HG03575 (cell line): ENCODE measurements around the gene PALD1.

Source experiments
- ATAC-seq: cut with Tn5 transposase; IDR thresholded peaks from one replicate; pipeline ENCODE4 v1.9.1; 2021; ENCODE audit not compliant: unreplicated experiment, insufficient number of reproducible peaks, low FRiP score; ENCODE audit errors: extremely low read depth

Gene PALD1

DNA sequence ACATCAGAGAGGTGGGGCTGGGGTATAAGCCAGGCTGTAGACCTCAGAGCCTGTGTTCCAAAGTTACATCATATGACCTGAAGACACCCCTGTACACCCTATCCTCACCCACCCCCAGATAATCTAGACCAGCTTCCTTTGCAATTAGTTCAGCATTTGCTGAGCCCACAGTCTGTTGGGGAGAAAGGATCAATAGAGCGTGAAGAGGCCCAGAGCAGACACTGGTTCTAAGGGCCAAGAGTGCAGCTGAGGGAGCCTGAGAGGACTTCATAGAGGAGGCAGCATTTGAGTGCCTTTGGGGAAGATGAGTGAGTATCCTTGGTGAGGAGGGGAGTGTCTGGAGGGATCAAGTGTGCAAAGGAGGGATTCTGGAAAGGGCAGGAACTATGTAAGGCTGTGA, 65.3 kb downstream of the PALD1 start:
- ATAC-seq, result no peak

DNA sequence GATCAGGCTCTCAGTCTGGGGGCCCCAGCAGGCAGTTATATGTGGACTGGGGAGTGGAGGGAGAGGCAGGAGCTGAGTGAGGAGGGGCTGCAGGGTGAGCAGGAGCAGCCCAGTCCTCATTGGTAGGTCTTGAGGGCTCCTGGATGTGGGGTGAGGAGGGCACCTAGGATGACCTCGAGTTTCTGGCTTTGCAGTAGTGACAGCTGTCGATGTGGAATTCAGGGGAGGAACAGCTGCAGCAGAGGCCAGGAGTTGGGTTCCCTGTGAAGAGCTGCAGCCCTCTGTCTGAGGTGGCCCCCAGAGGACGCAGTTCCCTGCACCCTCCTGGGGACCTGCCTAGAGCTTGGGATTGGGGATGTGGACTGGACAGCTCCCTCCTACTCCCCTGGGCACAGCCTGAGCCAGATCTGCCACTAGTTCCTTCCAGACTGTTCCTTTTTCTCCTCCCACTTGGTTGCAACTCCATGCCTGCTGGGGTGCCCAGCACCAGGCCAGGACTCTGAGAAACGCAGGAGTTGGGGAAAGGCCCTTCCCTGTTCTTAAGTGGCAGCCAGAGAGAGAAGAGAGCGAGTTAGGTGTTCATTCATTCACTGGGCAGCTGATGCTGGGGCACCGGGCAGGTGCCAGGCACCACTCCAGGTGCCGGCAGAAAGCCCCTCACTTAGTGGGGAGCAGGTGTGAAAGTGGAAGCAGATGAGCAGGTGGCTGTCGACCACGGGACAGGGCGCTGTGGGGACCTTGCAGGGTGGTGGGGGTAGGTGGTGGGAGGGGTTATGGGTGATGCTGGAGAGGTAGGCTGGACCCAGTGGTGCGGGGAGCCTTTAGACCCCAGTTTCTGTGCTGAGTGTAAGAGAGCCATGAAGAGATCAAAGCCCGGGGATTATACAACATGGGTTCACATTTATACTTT, 66.1 kb downstream of the PALD1 start:
- no peak for ATAC-seq

DNA sequence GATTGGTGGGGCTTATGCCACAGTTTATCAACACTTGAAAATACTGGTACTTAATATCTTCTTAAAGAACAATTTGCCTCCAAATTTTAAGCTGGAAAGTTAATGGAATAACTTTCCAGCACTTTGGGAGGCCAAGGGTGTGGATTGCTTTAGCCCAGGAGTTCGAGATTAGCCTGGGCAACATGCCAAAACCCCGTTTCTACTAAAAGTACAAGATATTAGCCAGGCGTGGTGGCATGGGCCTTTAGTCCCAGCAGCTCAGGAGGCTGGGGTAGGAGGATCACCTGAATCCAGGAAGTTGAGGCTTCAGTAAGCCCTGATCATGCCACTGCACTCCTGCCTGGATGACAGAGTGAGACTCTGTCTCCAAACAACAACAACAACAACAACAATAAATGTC, 68.0 kb downstream of the PALD1 start:
- no peak for ATAC-seq

DNA sequence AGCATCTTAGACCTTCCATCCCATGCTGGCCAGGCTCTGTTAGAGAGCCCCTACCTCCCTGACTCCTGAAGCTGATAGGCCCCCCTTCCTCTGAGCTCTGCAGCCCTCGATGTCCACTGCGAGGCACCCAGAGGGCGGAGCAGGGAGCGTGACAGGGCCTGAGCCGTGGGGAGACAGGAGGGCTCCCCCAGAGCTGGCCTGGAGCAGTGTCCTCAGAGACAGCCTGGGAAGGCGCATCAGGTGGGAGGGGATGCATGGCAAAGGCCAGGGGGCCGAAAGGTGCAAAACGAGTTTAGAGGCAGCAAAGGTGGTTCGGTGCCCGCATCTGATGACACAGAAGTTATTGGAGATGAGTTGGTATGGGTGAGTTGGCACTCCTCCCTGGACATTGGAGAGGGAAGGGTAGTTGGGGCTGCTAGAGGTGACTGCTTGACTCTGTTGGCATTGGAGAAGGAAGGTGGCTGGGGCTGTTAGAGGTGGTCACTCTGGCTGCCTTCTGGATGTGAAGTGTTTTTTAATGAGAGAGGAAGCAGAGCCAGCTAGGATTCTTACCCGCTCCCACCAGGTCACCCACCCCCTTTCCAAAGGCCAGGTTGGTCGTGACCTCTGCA, 70.9 kb downstream of the PALD1 start:
- ATAC-seq, result no peak

DNA sequence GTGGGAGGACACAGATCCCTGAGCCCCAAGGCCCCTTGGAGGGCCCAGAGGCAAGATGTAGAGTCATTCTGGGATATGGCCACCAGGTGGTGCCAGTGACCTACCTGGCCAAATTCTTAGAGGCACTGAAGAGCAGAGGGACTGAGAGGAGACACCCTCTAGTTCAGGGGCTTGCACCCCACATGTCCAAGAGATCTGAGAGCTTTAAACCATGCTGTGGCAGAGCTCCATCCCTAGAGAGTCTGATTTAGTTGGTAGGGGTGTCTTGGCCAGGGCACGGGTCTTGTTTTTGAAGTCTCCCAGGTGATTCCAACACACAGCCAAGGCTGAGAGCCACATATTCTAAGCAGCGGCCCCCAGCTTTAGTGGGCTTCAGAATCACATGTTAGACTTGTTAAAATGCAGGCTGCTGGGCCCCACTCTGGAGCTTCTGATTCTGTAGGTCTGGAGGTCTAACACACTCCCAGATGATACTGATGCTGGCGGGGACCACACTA, 71.4 kb downstream of the PALD1 start:
- no peak for ATAC-seq

DNA sequence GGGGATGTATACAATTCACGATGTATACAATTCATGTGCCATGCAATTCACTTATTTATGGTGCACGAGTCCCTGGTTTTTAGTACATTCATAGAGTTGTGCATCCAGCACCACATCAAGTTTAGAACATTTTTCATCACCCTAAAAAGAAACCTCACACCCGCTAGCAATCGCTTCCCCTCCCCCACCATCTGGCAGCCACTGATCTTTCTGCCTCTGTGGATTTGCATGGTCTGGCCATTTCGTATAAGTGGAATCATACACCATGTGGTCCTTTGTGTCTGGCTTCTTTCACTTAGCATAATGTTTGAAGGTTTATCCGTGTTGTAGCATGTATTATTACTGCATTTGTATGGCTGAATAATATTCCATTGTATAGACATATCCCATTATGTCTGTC, 71.9 kb downstream of the PALD1 start:
- ATAC-seq, result no peak

DNA sequence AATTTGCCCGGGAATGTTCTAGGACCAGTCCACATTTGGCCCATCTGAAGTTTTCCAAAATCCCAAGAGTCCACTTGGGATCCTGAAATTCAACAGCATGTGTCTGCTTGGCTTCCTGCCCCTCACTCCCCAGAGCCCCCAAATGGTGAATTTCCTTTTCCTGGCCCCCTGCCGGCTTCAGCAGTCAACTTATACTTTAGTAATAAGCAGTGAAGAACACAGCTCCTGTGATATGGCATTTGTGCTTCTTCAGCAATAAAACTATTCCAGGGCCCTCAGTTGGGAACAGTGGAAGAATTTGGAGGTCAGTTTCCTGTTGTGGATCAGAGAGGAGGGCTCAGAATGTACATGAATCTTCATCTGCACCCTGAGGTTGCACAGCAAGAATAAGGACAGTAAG, 72.9 kb downstream of the PALD1 start:
- ATAC-seq, result no peak

DNA sequence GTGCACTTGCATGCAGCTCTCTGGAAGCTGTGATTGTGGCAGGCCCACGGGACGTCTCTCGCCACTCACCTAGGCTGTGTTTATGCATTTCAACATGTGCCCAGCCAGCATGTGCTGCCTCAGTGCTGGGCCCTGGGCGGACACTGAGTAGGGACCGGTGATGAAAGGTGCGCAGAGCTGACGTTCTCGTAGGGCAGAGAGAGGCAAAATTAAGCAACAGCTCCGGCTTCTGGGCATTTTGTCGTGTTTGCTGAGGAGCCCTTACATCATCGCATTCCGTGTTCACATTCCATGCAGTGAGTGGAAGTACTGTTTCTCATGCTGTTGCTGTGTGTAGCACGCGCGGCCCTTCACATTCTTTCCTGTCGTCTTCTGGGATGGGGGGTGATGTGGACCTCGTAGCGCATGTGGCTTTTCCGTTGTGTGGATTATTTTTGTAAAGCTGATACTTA, 73.4 kb downstream of the PALD1 start:
- no peak for ATAC-seq

DNA sequence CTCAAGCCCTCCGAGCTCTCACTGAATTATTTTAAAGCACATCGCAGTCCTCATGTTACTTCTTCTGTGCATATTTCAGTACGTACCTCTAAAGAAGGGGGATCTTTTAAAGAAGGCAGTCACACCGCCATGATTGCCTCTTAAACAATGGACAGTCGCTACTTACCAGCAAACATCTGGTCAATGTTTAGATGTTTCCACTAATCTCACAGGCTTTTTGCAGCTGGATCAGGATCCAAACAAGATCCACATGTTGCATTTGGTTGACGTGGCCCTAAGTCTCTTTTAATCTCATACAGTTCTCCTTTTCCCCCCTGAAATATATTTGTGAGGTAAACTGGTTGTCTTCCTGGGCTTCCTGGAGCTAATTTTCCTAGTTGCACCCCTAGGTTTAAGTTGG, 74.0 kb downstream of the PALD1 start:
- no peak for ATAC-seq

DNA sequence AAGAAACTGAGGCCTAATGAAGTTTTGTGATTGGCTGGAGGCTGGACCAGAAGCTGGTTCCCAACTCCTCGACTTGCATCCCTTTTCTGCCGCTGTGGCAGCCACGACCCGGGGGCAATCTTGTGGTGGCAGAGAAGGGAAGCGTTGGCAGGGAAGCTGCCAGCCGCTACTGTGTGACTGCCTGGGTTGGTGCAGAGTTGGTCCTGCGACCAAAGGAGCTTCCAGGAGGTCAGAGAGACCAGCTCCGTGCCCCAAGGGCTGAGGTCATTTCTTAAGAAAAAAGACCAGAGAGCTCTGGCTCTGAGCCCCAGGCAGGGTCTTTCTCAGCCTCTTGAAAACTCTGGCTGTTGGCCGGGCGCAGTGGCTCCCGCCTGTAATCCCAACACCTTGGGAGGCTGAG, 76.8 kb downstream of the PALD1 start:
- ATAC-seq, result no peak

DNA sequence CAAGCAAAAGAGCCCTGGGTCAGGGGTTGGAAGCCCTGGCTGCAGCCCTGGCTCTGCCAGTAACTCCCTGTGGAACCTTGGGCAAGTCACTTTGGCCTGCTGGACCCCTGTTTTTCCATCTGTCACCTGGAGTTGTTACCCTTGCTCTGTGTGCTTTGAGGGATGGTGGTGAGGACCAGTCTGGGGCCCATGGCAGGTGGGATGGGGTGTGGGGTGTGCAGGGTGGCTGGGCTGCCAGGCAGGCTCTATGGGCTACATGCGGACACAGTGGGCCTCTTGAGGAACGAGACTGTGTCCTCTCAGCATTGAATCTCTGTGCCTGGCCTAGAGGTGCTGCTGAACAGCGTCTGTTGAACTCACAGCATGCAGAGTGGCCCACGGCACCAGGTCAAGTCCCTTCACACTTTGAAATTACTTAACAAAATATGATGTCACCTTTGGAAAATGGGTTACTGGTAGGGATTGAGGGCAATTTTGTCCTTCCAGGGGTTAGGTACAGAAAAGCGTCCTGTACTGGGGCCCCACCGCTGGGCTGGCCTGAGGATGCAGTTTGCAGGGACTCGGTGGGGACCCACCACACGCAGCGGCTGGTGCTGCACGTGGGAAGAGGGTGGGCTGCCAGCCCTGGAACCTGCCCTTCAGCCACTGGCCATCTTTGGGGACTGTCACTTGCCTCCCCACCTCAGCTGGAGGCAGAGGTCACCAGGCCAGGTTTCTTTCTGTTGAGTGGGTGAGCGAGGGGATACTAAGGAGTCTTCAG, 78.7 kb downstream of the PALD1 start:
- no peak for ATAC-seq

DNA sequence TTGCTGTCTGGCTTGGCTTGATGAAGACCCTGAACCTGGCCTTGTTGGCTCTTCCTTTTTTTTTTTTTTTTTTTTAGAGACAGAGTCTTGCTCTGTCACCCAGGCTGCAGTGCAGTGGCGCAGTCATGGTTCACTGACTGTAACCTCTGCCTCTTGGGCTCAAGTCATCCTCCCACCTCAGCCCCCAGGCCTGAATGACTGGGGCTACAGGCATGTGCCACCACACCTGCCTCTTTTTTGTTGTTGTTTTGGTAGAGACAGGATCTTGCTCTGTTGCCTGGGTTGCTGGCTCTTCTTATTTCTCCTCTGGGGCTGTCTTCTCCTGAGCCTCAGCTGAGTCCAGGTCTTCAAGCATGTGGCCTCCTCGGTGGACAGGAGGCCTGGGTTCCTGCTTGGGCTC, 79.3 kb downstream of the PALD1 start:
- ATAC-seq, result no peak

DNA sequence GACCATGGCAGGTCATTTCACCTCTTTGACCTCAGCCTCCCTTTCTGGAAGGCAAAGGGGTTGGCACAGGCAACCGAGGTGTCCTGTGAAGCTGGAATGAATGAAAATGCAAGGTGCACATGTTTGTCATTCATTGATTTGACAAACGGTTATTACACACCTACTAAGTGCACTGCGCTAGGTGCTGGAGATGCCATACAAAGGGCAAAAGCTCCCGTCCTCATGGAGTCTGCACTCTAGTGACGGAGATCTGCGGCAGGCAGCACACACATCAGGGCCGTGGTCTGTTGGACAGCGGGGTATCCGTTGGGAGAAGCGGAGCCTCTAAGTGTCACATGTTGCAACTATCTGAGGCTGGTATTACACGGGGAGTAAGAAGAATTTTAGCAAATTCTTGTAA, 79.7 kb downstream of the PALD1 start:
- ATAC-seq, result no peak

DNA sequence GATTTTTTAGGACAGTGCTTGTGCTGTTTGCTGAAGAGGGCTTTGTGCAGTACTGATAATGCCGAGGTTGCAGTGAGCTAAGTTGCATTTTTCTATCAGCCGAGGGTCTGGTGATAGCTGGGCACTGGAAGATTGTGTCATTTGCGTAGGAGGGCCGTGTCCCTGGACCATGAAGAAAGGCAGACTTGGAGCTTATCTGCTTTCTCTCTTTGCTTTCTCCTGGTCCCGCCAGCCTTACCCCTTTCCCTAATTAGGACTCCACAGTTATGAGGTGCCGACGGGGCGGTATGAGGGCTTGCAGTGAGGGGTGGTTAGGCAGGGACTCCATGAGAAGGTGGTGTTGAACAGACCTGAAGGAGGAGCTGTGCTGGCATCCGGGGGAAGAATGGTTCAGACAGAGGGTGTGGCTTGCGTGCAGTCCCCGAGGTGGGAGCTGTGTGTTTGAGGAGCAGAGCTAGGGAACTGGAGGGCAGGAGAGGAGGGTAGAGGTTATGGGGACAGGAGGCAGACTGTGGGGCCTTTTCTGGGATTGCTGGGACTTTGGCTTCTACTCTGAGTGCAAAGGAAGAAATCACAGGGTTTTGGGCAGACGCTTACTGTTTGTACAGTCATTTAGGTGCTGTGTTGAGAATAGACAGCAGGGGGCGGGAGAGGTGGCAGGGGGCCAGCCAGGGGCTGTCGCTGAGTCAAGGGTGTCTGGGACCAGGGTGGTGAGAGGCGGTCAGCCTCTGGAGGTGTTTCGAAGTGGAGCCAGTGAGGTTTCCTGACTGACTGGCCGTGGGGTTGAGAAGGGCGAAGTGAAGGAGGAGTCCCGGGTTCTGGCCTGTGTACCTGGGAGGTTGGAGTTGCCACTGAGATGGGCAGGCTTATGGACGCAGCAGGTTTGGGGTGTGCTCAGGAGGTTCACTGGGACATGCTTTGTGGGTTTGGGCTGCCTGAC, 80.6 kb downstream of the PALD1 start:
- ATAC-seq, result no peak

DNA sequence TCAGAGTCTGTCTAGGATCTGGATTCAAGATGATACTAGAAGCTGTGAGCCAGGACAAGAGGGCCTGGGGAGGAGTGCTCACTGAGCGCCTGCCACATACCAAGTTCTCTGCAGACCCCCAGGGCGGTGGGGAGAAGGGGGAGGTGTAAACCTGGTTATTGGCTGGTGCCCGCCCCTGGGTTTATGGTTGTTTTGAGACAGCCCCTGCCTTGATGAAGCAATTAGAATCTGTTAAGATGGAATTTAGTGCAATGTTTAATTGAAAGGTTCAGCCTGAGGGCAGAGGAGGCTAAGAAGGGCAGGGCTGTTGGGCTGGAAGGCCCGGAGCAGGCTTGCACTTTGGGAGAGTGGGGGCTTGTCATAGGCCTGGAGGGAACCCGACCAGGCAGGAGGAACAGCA, 81.3 kb downstream of the PALD1 start:
- ATAC-seq, result no peak

DNA sequence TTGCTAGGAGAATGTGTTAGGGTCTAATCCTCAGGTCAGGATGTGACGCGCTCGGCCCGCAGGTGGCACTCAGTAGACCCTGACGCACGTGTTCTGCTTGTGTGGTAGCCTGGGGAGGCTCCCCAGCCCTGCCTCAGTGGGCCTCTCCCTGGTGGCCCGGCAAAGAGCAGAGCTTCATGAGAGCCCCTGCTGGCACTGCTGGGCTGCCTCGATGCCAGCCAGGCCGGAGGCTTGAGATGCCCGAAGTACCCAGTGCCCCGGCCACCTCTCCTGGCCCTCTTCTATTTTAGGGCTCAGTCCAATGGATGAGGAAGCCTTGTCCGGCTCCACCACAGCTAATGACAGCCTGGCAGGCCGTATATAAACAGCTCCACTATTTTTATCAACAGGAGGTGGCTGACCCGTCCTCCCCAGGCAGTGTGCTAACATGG, 82.0 kb downstream of the PALD1 start:
- ATAC-seq, result no peak

DNA sequence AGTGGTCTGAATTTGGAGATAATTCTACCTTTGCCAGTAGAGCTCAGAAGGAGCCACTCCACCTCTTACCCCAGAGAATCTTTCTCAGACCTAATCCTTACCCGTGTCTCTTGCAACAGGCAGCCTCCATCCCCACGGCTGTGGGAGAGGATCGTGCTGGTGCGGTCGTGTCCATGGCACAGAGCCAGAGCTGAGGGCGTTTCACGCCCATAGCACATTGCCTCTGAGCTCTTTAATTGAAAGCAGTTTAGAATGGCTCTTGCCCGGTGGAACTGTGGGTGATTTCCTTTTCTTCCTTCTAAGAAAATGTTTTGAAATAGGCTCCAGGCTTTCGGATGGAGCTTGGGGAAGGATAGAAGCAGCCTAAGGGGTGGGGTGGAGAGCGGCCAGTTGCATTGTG, 82.5 kb downstream of the PALD1 start:
- no peak for ATAC-seq

DNA sequence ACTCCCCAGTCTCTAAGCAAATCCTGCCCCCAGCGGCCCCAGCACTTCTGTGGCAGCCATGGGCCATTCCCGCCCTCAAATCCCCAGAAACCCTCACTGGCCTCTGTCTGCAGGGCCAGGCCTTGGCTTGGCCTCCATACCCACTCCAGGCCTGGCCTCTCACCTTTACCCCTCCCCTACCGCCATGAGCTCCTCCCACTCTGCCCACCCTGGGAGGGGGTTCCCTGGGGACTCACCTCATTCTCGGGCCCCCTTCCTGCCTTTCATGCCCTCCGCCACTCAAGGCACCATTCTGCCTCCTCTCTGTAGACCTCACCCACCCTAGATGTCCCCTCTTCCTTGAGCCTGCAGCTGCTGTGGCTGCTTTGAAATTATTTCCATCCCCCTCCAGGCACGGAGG, 83.0 kb downstream of the PALD1 start:
- no peak for ATAC-seq
